ENCODE data around the gene GREB1. TPM values are rescaled to one million over a fixed set of nuclear protein-coding genes. Genes with fewer than 3 reads are reported as not detected.

The GREB1 gene
- total and polyA plus RNA-seq, 2 of the 13 experiments (the other 11 are each of a cell fraction or from before 2014, with no cell fraction given), result 31.3 to 61.2 TPM

DNA sequence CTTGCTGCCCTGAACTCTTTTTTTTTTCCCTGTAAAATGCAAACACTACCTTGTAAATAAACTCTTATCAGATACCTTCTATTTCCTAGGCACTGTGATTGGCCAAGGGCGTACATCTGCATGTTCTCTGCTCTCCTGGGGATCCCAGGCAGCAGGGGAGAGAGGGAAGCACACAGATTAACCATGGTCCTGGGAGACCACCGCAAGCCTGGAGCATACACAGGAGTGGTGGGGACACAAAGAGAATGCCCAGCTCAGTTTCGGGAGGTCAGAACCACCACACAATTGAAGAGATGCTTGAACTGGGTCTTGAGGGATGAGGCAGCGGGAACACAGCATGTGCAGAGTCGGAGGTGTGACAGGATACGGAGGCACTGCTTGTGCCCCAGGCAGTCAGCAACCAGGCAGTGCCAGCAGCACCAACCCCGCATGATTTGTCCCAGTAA, 2.1 kb downstream of the GREB1 start (continued):
- TF ChIP-seq TGIF2 (CRISPR knock-in tag; IDR thresholded peaks at IDR 0.05) (0 out of 2 replicates have a peak, but pooled peaks have one; percentile 34), POGZ (CRISPR knock-in tag; IDR thresholded peaks at IDR 0.05) (0 out of 2 replicates have a peak, but pooled peaks have one; percentile 42), NFIC (IDR thresholded peaks at IDR 0.05; ENCODE audit: low read length) (no peak; the same call in 1 of the 2 replicates), ZNF790 (CRISPR knock-in tag; IDR thresholded peaks at IDR 0.05; ENCODE audit: borderline replicate concordance) (no peak), SMARCC2 (IDR thresholded peaks at IDR 0.05) (no peak), ZNF235 (CRISPR knock-in tag; IDR thresholded peaks at IDR 0.05; ENCODE audit: borderline replicate concordance) (no peak), GATAD2A (CRISPR knock-in tag; IDR thresholded peaks at IDR 0.05) (peak; percentile 43; the same call in 1 of the 2 replicates), ZNF10 (CRISPR knock-in tag; IDR thresholded peaks at IDR 0.05; ENCODE audit: borderline replicate concordance, low read depth) (no peak), SALL1 (CRISPR knock-in tag; IDR thresholded peaks at IDR 0.05) (peak; percentile 82), PHF21A (CRISPR knock-in tag; IDR thresholded peaks at IDR 0.05) (peak; percentile 86), ZBTB1 (CRISPR knock-in tag; IDR thresholded peaks at IDR 0.05; ENCODE audit: borderline replicate concordance) (no peak), U2AF1 (optimal IDR thresholded peaks at IDR 0.05; ENCODE audit: low read depth, low read length) (no peak), ZNF138 (CRISPR knock-in tag; IDR thresholded peaks at IDR 0.05; ENCODE audit: low read depth) (peak; percentile 28; the same call in 1 of the 2 replicates), ZNF572 (CRISPR knock-in tag; IDR thresholded peaks at IDR 0.05) (no peak), NRL (CRISPR knock-in tag; IDR thresholded peaks at IDR 0.05; ENCODE audit: borderline replicate concordance) (0 out of 2 replicates have a peak, but pooled peaks have one; percentile 34)
- TF ChIP-seq, protein P1, sequence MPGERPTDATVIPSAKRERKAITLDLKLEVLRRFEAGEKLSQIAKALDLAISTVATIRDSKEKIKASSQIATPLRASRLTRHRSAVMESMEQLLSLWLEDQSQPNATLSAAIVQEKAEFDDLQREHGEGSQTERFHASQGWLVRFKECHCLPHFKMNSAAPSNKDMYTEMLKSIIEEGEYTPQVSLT (CRISPR knock-in tag; IDR thresholded peaks at IDR 0.05; ENCODE audit: borderline replicate concordance, low read depth), result no peak
- TF ChIP-seq, protein P2, sequence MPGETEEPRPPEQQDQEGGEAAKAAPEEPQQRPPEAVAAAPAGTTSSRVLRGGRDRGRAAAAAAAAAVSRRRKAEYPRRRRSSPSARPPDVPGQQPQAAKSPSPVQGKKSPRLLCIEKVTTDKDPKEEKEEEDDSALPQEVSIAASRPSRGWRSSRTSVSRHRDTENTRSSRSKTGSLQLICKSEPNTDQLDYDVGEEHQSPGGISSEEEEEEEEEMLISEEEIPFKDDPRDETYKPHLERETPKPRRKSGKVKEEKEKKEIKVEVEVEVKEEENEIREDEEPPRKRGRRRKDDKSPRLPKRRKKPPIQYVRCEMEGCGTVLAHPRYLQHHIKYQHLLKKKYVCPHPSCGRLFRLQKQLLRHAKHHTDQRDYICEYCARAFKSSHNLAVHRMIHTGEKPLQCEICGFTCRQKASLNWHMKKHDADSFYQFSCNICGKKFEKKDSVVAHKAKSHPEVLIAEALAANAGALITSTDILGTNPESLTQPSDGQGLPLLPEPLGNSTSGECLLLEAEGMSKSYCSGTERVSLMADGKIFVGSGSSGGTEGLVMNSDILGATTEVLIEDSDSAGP (CRISPR knock-in tag; IDR thresholded peaks at IDR 0.05; ENCODE audit: borderline replicate concordance), result peak; percentile 40; the same call in 1 of the 2 replicates
- TF ChIP-seq, protein P3, sequence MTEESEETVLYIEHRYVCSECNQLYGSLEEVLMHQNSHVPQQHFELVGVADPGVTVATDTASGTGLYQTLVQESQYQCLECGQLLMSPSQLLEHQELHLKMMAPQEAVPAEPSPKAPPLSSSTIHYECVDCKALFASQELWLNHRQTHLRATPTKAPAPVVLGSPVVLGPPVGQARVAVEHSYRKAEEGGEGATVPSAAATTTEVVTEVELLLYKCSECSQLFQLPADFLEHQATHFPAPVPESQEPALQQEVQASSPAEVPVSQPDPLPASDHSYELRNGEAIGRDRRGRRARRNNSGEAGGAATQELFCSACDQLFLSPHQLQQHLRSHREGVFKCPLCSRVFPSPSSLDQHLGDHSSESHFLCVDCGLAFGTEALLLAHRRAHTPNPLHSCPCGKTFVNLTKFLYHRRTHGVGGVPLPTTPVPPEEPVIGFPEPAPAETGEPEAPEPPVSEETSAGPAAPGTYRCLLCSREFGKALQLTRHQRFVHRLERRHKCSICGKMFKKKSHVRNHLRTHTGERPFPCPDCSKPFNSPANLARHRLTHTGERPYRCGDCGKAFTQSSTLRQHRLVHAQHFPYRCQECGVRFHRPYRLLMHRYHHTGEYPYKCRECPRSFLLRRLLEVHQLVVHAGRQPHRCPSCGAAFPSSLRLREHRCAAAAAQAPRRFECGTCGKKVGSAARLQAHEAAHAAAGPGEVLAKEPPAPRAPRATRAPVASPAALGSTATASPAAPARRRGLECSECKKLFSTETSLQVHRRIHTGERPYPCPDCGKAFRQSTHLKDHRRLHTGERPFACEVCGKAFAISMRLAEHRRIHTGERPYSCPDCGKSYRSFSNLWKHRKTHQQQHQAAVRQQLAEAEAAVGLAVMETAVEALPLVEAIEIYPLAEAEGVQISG (CRISPR knock-in tag; IDR thresholded peaks at IDR 0.05), result peak; percentile 49; the same call in 1 of the 2 replicates
- TF ChIP-seq, protein P4, sequence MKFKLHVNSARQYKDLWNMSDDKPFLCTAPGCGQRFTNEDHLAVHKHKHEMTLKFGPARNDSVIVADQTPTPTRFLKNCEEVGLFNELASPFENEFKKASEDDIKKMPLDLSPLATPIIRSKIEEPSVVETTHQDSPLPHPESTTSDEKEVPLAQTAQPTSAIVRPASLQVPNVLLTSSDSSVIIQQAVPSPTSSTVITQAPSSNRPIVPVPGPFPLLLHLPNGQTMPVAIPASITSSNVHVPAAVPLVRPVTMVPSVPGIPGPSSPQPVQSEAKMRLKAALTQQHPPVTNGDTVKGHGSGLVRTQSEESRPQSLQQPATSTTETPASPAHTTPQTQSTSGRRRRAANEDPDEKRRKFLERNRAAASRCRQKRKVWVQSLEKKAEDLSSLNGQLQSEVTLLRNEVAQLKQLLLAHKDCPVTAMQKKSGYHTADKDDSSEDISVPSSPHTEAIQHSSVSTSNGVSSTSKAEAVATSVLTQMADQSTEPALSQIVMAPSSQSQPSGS (CRISPR knock-in tag; IDR thresholded peaks at IDR 0.05), result no peak

Data from HepG2 (cell line).